ENCODE results near the gene EDAR. TPM values are rescaled to one million over a fixed set of nuclear protein-coding genes. Genes with fewer than 3 reads are reported as not detected.

The EDAR gene
- polyA plus RNA-seq, 2 of the 4 experiments (the other 2 are of a cell fraction), result 0.05 to 0.26 TPM

DNA sequence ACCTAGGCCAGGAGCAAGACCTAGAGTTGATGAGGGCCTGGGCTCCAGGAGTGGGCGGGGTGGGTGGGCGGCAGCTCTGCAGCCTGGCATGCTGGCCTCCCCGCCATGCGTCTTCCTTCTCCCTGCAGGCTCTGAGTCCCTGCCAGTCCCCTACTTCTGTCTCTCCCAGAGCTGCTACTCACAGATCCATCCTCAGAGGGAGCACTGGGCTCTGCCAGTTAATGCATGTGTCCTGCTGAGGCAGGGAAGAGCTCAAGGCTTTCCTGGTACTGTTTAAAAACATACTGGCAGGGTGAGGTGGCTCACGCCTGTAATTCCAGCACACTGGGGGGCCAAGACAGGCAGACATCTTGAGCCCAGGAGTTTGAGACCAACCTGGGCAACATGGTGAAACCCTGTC, 38.7 kb upstream of the EDAR start (continued):
- TF ChIP-seq, protein P1, sequence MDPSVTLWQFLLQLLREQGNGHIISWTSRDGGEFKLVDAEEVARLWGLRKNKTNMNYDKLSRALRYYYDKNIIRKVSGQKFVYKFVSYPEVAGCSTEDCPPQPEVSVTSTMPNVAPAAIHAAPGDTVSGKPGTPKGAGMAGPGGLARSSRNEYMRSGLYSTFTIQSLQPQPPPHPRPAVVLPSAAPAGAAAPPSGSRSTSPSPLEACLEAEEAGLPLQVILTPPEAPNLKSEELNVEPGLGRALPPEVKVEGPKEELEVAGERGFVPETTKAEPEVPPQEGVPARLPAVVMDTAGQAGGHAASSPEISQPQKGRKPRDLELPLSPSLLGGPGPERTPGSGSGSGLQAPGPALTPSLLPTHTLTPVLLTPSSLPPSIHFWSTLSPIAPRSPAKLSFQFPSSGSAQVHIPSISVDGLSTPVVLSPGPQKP (IDR thresholded peaks at IDR 0.05; ENCODE audit: low read depth, low read length), result no peak
- TF ChIP-seq ZNF302 (CRISPR knock-in tag; IDR thresholded peaks at IDR 0.05), result no peak
- no peak for TF ChIP-seq RFX5 (IDR thresholded peaks at IDR 0.05)
- TF ChIP-seq SMC3 (IDR thresholded peaks at IDR 0.05), result no peak
- TF ChIP-seq BHLHE40 (IDR thresholded peaks at IDR 0.05; ENCODE audit: low read depth, low read length), result no peak
- TF ChIP-seq, protein P2, sequence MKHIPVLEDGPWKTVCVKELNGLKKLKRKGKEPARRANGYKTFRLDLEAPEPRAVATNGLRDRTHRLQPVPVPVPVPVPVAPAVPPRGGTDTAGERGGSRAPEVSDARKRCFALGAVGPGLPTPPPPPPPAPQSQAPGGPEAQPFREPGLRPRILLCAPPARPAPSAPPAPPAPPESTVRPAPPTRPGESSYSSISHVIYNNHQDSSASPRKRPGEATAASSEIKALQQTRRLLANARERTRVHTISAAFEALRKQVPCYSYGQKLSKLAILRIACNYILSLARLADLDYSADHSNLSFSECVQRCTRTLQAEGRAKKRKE (CRISPR knock-in tag; IDR thresholded peaks at IDR 0.05; ENCODE audit: low read depth), result no peak
- TF ChIP-seq RARB (CRISPR knock-in tag; IDR thresholded peaks at IDR 0.05), result no peak
- TF ChIP-seq GATA3 (IDR thresholded peaks at IDR 0.05; ENCODE audit: borderline replicate concordance), result no peak
- TF ChIP-seq SREBF2 (IDR thresholded peaks at IDR 0.05), result no peak
- TF ChIP-seq NFE2L2 (conservative IDR thresholded peaks at IDR 0.05; ENCODE audit: low read length), result no peak

- H3K4me3 ChIP-seq, result no peak overlapping the region
- ATAC-seq (no peak), FAIRE-seq (no peak), DNase-seq (ENCODE audit: low read depth in 1 of 2, low spot score in 1 of 2) (no peak)
- 23% methylated on average over 3 of the region's 3 CpGs for WGBS (ENCODE audit: missing lambda C conversion rate)
- H3K4me1 ChIP-seq, result no peaks in the 10 kb centered on the region
- H3K27ac ChIP-seq, result no peak overlapping the region
- H3K9me3 ChIP-seq, result no peaks in the 10 kb centered on the region
- TF ChIP-seq POLR2A (IDR thresholded peaks at IDR 0.05; ENCODE audit: low read length), result no peak
- TF ChIP-seq KDM1A (IDR thresholded peaks at IDR 0.05; ENCODE audit: low read depth), result no peak
- TF ChIP-seq FOXS1 (CRISPR knock-in tag; IDR thresholded peaks at IDR 0.05), result no peak
- TF ChIP-seq NPAS2 (CRISPR knock-in tag; IDR thresholded peaks at IDR 0.05; ENCODE audit: borderline replicate concordance), result no peak
- TF ChIP-seq RAD21 (conservative IDR thresholded peaks at IDR 0.05 in 1 of 2, IDR thresholded peaks at IDR 0.05 in 1 of 2), result no peak
- CTCF ChIA-PET, result no interaction called here
- H3K4me2 ChIP-seq, result no peak overlapping the region
- POLR2A ChIA-PET, result no interaction called here
These were observed 35.5 kb upstream of the EDAR start for GRCh38 chr2:109024477-109024876.

GRCh38 chr2:109021895-109022300, 32.9 kb upstream of the EDAR start:
- WGBS (ENCODE audit: missing lambda C conversion rate), result 62% methylated on average over 13 of the region's 13 CpGs
- FAIRE-seq (no peak), DNase-seq (ENCODE audit: low read depth in 1 of 2, low spot score in 1 of 2) (no peak), ATAC-seq (no peak)
- no peak overlapping the region for H3K4me2 ChIP-seq
- no peaks in the 10 kb centered on the region for H3K4me1 ChIP-seq
- ChIA-PET CTCF (no interaction called here), POLR2A (no interaction called here)
- no peak for TF ChIP-seq RAD21 (conservative IDR thresholded peaks at IDR 0.05 in 1 of 2, IDR thresholded peaks at IDR 0.05 in 1 of 2)
- TF ChIP-seq KDM1A (IDR thresholded peaks at IDR 0.05; ENCODE audit: low read depth), result no peak
- TF ChIP-seq, protein P1 (IDR thresholded peaks at IDR 0.05; ENCODE audit: low read depth, low read length), result no peak
- TF ChIP-seq FOXS1 (CRISPR knock-in tag; IDR thresholded peaks at IDR 0.05), result no peak
- no peak for TF ChIP-seq NR3C1 (IDR thresholded peaks at IDR 0.05)
- TF ChIP-seq, protein P3, sequence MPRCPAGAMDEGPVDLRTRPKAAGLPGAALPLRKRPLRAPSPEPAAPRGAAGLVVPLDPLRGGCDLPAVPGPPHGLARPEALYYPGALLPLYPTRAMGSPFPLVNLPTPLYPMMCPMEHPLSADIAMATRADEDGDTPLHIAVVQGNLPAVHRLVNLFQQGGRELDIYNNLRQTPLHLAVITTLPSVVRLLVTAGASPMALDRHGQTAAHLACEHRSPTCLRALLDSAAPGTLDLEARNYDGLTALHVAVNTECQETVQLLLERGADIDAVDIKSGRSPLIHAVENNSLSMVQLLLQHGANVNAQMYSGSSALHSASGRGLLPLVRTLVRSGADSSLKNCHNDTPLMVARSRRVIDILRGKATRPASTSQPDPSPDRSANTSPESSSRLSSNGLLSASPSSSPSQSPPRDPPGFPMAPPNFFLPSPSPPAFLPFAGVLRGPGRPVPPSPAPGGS (IDR thresholded peaks at IDR 0.05), result no peak
- TF ChIP-seq NFE2L2 (conservative IDR thresholded peaks at IDR 0.05; ENCODE audit: low read length), result no peak
- no peak for TF ChIP-seq ESRRA (IDR thresholded peaks at IDR 0.05; ENCODE audit: borderline replicate concordance, low read length)
- TF ChIP-seq SREBF2 (IDR thresholded peaks at IDR 0.05), result no peak
- no peak for TF ChIP-seq EP300 (IDR thresholded peaks at IDR 0.05)
- TF ChIP-seq E2F6 (IDR thresholded peaks at IDR 0.05; ENCODE audit: borderline replicate concordance, low read depth), result no peak
- TF ChIP-seq FOSL2 (IDR thresholded peaks at IDR 0.05), result no peak
- no peak for TF ChIP-seq FOSL2 (CRISPR knock-in tag; IDR thresholded peaks at IDR 0.05)
- TF ChIP-seq GATA3 (IDR thresholded peaks at IDR 0.05; ENCODE audit: borderline replicate concordance), result no peak
- no peak for TF ChIP-seq ZSCAN20 (CRISPR knock-in tag; IDR thresholded peaks at IDR 0.05)
- TF ChIP-seq POLR2AphosphoS2 (conservative IDR thresholded peaks at IDR 0.05; ENCODE audit: low read length), result no peak
- no peak for TF ChIP-seq HES2 (IDR thresholded peaks at IDR 0.05)
- no peak for TF ChIP-seq TFCP2L1 (CRISPR knock-in tag; IDR thresholded peaks at IDR 0.05)
- TF ChIP-seq HMGXB4 (CRISPR knock-in tag; IDR thresholded peaks at IDR 0.05; ENCODE audit: borderline replicate concordance), result no peak
- TF ChIP-seq, protein P4, sequence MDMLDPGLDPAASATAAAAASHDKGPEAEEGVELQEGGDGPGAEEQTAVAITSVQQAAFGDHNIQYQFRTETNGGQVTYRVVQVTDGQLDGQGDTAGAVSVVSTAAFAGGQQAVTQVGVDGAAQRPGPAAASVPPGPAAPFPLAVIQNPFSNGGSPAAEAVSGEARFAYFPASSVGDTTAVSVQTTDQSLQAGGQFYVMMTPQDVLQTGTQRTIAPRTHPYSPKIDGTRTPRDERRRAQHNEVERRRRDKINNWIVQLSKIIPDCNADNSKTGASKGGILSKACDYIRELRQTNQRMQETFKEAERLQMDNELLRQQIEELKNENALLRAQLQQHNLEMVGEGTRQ (IDR thresholded peaks at IDR 0.05), result no peak
- no peak for TF ChIP-seq ZC3H11A (IDR thresholded peaks at IDR 0.05)
- H3K4me3 ChIP-seq, result no peak overlapping the region
- no peaks in the 10 kb centered on the region for H3K9me3 ChIP-seq
- H3K27ac ChIP-seq, result no peak overlapping the region
